AG09319 (cell line): ENCODE data around the gene DLX3.
"Not testable (repeated sequence)": the region's sequence is repeated elsewhere in the genome, so short reads cannot be mapped to it uniquely, and the experiment has no call there.

Experiments
- DNase-seq: peaks from one replicate; pipeline ENCODE4 v3.0.0-alpha.2; 2010; ENCODE audit warnings: low read depth; ENCODE audit errors: extremely low read depth
- CTCF ChIP-seq: IDR thresholded peaks from 2 replicates; pipeline ENCODE4 v1.5.1; 2011; ENCODE audit warnings: low read depth, mild to moderate bottlenecking, inconsistent platforms, low read length, moderate library complexity

DLX3 gene

DNA sequence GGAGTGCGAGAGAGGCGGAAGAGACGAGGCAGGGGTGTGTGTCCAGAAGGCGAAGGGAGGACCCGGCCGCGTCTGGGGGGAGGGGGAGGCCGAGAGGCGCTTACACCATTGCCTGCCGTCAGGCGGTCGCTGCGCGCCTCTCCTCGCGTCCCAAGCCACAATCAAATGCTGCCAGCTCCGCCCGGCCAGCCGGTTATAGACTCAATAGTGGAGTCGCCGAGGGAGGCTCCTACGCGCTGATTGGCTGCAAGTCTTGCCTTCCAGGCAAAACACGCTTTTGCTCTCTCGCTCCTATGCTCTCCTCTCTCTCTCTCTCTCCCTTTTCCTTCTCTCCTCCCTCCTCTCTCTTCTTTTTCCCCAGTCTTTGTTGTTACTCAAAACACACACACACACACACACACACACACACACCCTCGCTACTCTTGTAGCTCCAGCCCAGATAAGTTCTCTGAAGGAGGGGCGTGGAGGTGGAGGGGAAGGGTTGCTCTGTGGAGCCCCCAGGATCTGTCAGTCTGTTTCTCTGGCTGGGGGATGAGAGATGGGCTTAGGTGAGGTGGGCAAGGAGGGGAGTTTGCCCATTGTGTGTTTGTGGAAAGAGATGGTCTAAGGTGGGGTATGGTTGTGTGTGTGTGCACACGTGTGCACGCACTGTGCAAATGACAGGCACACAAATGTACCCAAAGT lies at the start of gene DLX3:
TSS of gene DLX3 (minus strand) at position 170 of the 684 bp plus-strand sequence. CDS start 226 bp downstream, outside the sequence.
- peak; percentile 24 for DNase-seq
- no peak for TF ChIP-seq CTCF

DNA sequence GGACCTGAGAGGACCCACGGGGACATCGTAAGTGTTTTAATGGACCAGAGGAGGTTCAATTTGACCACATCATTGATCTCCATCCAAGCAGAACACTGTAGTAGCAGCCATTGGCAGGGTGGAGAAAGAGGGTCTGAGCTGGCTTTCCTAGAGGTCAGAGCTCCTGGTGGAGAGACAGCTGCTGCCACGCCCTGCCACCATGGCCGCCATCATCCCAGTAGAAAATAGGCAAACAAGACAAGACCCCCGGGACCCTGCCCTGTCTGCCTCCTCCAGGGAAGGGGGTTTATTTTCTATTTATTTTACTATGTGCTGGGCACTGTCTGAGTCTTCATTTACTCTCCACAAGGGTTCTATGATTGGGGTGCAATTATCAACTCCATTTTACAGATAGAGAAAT lies 49.5 kb upstream of the DLX3 start:
- DNase-seq: no peak
- no peak for TF ChIP-seq CTCF

GRCh38 chr17:50043290-50044148 lies 48.5 kb upstream of the DLX3 start:
- DNase-seq: no peak
- TF ChIP-seq CTCF: no peak

DNA sequence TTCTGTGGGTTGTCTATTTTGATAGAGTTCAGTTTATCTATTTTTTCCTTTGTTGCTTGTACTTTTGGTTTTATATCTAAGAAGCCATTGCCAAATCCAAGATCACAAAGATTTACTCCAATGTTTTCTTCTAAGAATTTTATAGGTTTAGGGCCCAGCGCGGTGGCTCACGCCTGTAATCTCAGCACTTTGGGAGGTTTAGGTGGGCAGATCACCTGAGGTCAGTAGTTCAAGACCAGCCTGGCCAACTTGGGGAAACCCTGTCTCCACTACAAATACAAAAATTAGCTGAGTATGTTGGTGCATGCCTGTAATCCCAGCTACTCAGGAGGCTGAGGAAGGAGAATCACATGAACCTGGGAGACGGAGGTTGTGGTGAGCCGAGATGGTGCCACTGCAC lies 47.2 kb upstream of the DLX3 start:
- no peak for TF ChIP-seq CTCF
- no peak for DNase-seq

- DNase-seq: not testable (repeated sequence)
These were observed 45.5 kb upstream of the DLX3 start for GRCh38 chr17:50040496-50040895.

- no peak for TF ChIP-seq CTCF
- DNase-seq: no peak
These were observed 44.0 kb upstream of the DLX3 start for GRCh38 chr17:50039058-50039457.

- DNase-seq: no peak
- TF ChIP-seq CTCF: no peak
These were observed 42.5 kb upstream of the DLX3 start for GRCh38 chr17:50037321-50038107.
